ENCODE measurements around the gene LCP2.
A peak's percentile ranks its signal among the peaks of the same experiment; 100 is the strongest.

The LCP2 gene

GRCh38 chr5:170305646-170306025 lies 8.1 kb upstream of the LCP2 start:
- TF ChIP-seq SPI1 (IDR thresholded peaks at IDR 0.05; ENCODE audit: borderline replicate concordance, low read depth) (no peak), REST (IDR thresholded peaks at IDR 0.05; ENCODE audit: insufficient replicate concordance, low read depth) (no peak), CTCF (IDR thresholded peaks at IDR 0.05; ENCODE audit: insufficient read depth, low read length) (no peak)
- no peak overlapping the region for H3K4me3 ChIP-seq (replicated peaks; ENCODE audit: insufficient read depth, low read length)
- no peak for DNase-seq (ENCODE audit: low read depth in 1 of 2, low spot score in 1 of 2)
- H3K27me3 ChIP-seq (ENCODE audit: insufficient read depth, poor library complexity, severe bottlenecking) = no peaks in the 10 kb centered on the region
- no peak overlapping the region for H3K27ac ChIP-seq (replicated peaks)

- TF ChIP-seq SPI1 (IDR thresholded peaks at IDR 0.05; ENCODE audit: borderline replicate concordance, low read depth) (no peak), GABPA (IDR thresholded peaks at IDR 0.05; ENCODE audit: low read depth) (no peak), CTCF (IDR thresholded peaks at IDR 0.05; ENCODE audit: insufficient read depth, low read length) (no peak), POLR2AphosphoS5 (IDR thresholded peaks at IDR 0.05; ENCODE audit: low read depth) (no peak), REST (IDR thresholded peaks at IDR 0.05; ENCODE audit: insufficient replicate concordance, low read depth) (no peak)
- H3K27me3 ChIP-seq (ENCODE audit: insufficient read depth, poor library complexity, severe bottlenecking) = no peaks in the 10 kb centered on the region
- no peak overlapping the region for H3K4me3 ChIP-seq (replicated peaks; ENCODE audit: insufficient read depth, low read length)
- H3K27ac ChIP-seq (replicated peaks) = no peak overlapping the region
- no peak for DNase-seq (ENCODE audit: low read depth in 1 of 2, low spot score in 1 of 2)
These were observed 7.6 kb upstream of the LCP2 start for GRCh38 chr5:170305016-170305645.

- no peaks in the 10 kb centered on the region for H3K27me3 ChIP-seq (ENCODE audit: insufficient read depth, poor library complexity, severe bottlenecking)
- H3K27ac ChIP-seq (replicated peaks) = peak overlapping the region; percentile 78
- TF ChIP-seq REST (IDR thresholded peaks at IDR 0.05; ENCODE audit: insufficient replicate concordance, low read depth) (no peak), POLR2AphosphoS5 (IDR thresholded peaks at IDR 0.05; ENCODE audit: low read depth) (no peak), SPI1 (IDR thresholded peaks at IDR 0.05; ENCODE audit: borderline replicate concordance, low read depth) (no peak), GABPA (IDR thresholded peaks at IDR 0.05; ENCODE audit: low read depth) (no peak), CTCF (IDR thresholded peaks at IDR 0.05; ENCODE audit: insufficient read depth, low read length) (no peak)
- no peak overlapping the region for H3K4me3 ChIP-seq (replicated peaks; ENCODE audit: insufficient read depth, low read length)
- no peak for DNase-seq (ENCODE audit: low read depth in 1 of 2, low spot score in 1 of 2)
These were observed 6.0 kb upstream of the LCP2 start for GRCh38 chr5:170303549-170303948.
